Activated T-cell treated with anti-CD3 and anti-CD28 coated beads for 48 hours (primary cell): Measurements from ENCODE around the gene HTR3D.
"Not testable (repeated sequence)": the region's sequence is repeated elsewhere in the genome, so short reads cannot be mapped to it uniquely, and the experiment has no call there.

Experiments
- DNase-seq: peaks from one replicate; pipeline ENCODE4 v3.0.0-alpha.2; 2020; ENCODE audit warnings: low read depth

Gene HTR3D

GRCh38 chr3:184071142-184071541, 39.6 kb downstream of the HTR3D start:
- DNase-seq: not testable (repeated sequence)

- no peak for DNase-seq
These were observed 42.1 kb downstream of the HTR3D start for GRCh38 chr3:184073621-184074020.

DNA sequence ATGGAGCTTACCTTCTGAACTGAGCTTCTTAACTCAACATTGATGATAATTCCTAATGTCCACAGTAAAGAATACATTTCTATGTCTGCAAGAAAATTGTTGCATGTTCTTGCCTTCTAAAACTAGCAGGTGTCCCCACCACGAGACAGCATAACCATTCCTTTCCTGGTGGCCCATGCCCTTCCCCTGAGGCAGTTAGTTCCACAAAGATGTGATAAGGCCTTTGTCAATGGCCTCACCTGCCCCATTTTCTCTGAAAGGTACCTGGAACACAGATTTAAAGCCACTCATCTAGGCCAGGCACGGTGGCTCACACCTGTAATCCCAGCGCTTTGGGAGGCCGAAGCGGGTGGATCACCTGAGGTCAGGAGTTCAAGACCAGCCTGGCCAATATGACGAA, 44.4 kb downstream of the HTR3D start:
- no peak for DNase-seq

- no peak for DNase-seq
These were observed 46.3 kb downstream of the HTR3D start for GRCh38 chr3:184077881-184078280.

GRCh38 chr3:184078851-184079250, 47.3 kb downstream of the HTR3D start:
- no peak for DNase-seq

DNA sequence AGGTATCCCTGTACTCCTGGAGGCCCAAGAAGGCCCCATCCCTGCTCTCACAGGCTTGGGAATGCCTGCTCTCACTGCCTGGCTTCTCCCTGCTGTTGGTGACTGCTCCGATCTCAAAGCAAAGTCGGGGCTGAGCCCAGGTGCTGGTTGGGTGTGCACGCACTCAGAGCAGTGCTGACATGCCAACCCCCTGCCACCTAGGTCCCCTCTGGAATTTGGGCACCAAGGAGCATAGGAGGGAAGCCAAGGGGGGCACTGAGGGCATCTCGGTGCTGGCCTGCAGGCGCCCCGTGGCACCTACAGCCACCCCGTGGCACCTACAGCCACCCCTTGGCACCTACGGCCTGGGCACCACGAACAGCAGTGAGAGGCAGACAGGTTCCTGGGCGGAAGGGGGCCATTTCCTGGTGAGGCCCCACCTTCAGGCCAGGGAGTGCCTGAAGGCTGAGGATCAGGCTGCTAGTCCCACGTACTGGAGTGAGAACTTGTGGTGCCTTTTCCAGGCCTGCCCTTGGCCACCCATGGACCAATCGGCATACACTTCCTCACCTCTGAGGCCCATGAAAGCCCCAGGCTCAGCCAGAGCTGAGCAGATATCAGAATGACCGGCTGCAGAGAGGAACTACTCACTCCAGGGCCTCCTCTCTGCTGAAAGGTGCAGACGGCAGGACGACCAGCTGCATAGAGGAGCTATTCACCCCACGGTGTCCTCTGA, 49.7 kb downstream of the HTR3D start:
- no peak for DNase-seq

GRCh38 chr3:184082034-184082433, 50.5 kb downstream of the HTR3D start:
- no peak for DNase-seq

DNA sequence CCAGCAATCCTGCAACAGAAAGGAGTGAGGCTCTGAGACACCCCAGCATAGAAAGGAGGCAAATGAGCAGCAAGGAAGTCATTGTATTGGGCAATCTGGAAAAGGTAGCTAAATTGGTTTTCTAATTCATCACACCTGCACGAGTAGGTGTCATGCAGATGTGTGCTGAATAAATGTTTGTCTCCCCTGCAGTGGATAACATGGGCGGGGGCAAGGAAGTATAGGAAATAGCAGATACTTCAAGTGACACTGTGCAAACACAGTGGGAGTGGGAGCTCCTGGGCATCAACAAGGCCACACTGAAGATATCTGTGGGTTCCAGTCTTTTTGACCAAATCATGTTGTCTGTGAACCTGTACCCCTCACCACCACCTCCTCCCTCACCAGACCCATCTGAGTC, 50.9 kb downstream of the HTR3D start:
- no peak for DNase-seq

DNA sequence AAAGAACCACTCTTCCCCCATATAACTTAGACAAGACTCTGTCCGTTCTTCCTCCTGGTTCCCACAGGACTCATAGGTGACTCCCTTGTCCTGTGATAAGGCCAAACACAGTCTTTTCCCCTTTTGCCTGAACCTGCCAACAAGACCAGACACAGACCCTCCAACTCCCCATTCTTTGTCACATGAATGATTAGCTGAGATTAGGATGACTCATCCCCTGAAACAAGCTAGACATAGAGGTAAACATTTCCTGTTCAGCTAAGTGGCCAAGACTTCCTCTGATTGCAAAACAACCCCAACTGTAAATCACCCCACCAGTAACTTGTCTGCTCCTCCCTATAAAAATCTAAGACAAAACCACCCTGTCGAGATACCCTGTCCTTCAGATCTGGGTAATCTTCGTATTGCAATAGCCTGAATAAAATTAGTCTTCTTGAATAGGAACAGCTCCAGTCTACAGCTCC, 53.9 kb downstream of the HTR3D start:
- no peak for DNase-seq
